GM19023 (cell line): ENCODE results near the gene RBM4.
"Not testable (repeated sequence)": the region's sequence is repeated elsewhere in the genome, so short reads cannot be mapped to it uniquely, and the experiment has no call there.

Experiments
- ATAC-seq: cut with Tn5 transposase; IDR thresholded peaks from one replicate; pipeline ENCODE4 v1.9.1; 2021; ENCODE audit warnings: mild to moderate bottlenecking, moderate library complexity; ENCODE audit not compliant: unreplicated experiment

RBM4 gene

GRCh38 chr11:66616379-66617154, 21.9 kb upstream of the RBM4 start, which contains the start of gene RBM14:
RBM14 (plus strand) TSS chr11:66616630; CDS start chr11:66616721, 91 bp downstream.
- peak; percentile 92 for ATAC-seq

DNA sequence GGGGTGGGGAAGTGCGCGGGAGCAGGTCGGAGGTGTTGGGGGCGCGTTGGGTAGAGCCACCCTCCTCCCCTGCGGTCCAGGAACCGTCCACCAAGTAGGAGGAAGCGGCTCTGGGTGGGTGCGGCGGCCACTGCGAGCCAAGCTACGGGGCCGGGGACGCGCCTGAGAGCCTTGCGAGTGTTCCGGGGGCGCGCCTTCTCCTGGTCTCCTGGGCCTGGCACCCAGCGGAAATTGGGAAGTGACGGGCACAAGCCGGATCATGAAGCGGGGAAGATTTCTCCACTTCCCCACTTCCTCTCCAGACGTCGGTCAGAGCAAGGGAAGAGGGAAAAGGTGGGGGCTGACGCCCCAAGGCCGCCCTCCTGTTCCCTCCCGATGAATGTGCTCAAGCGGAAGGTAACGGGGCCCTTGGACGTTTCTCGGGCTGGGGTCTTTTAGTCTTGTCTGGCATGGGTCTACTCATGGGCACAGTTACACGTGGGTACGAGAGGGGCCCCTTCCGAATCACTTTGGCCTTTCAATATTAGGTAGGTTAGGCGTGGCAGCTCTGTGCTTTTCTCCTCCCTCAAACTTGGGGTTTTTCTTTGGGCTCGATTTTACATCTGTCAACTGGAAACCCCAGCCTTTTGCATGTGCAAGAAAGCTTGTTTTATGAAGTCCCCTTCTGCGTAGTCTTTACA, 21.2 kb upstream of the RBM4 start:
- ATAC-seq, result no peak

DNA sequence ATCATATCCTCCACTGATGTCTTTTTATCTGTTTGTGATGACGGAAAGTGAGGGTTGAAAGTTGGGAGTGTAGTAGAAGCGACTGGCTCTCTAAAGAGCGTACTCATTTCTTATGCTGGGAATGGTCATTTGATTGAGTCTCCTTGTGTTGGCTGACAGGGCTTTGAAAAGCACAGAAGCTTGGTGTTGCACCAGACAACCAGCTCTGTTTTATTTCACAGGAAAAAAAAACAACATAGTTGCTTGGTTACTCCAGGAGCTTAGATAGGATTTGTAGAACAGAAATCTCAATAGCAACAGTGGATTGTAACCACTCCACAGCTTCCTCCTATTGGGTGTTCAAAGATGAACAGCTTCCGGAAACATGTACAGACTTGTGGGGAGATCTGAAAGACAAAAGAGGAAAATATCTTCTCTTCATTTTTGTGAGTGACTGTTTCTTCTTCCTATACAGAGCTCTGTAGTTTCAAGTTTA, 19.4 kb upstream of the RBM4 start:
- no peak for ATAC-seq

- no peak for ATAC-seq
Measured at GRCh38 chr11:66624450-66624849, 14.1 kb upstream of the RBM4 start.

DNA sequence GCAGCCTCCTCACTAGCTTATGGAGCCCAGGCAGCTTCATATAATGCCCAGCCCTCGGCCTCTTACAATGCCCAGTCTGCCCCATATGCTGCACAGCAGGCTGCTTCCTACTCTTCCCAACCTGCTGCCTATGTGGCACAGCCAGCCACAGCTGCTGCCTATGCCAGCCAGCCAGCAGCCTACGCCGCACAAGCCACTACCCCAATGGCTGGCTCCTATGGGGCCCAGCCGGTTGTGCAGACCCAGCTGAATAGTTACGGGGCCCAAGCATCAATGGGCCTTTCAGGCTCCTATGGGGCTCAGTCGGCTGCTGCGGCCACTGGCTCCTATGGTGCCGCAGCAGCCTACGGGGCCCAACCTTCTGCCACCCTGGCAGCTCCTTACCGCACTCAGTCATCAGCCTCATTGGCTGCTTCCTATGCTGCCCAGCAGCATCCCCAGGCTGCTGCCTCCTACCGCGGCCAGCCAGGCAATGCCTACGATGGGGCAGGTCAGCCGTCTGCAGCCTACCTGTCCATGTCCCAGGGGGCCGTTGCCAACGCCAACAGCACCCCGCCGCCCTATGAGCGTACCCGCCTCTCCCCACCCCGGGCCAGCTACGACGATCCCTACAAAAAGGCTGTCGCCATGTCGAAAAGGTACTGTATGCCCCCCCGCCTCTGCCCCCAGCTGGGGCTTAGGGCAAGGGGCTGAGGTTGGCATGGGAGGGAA, 13.3 kb upstream of the RBM4 start:
- no peak for ATAC-seq

GRCh38 chr11:66625752-66626149, 12.8 kb upstream of the RBM4 start:
- no peak for ATAC-seq

DNA sequence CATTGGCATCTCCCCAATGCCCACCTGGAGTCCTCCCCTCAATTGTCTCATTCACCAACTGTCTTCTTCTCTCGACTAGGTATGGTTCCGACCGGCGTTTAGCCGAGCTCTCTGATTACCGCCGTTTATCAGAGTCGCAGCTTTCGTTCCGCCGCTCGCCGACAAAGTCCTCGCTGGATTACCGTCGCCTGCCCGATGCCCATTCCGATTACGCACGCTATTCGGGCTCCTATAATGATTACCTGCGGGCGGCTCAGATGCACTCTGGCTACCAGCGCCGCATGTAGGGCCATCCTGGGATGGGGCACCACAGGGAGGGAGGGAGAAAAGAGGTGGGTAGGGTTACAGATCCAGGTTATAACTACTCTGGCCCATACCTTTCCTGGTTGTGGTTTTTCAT, 12.1 kb upstream of the RBM4 start:
- ATAC-seq, result no peak

- ATAC-seq, result no peak
Measured at GRCh38 chr11:66626926-66627325, 11.6 kb upstream of the RBM4 start.

DNA sequence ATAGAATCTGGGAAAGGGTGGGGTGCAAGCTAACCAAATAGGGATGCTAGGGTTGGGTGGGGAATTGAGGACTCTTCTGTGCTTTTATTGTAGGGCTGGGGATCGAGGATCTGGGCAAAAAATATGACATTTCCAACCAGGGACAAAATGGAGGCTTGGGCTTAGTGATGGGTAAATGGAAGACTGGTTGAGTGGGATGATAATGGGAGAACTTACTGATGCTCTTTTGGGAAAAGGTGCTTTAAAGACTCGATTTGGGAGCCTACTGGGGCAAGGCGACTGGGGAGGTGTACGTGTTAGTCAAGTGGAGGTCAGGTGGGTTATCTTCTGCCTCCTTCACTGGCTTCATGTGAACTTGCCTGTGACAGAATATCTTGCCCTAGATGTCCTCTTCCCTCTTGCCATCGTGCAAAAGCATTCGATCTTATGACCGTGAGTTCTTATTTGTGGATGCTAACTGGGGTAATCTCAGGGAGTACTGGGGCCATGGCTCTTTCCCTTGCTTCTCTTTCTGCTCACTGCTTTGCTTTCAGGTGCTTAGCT, 10.4 kb upstream of the RBM4 start:
- no peak for ATAC-seq

GRCh38 chr11:66629356-66629755, 9.1 kb upstream of the RBM4 start:
- no peak for ATAC-seq

DNA sequence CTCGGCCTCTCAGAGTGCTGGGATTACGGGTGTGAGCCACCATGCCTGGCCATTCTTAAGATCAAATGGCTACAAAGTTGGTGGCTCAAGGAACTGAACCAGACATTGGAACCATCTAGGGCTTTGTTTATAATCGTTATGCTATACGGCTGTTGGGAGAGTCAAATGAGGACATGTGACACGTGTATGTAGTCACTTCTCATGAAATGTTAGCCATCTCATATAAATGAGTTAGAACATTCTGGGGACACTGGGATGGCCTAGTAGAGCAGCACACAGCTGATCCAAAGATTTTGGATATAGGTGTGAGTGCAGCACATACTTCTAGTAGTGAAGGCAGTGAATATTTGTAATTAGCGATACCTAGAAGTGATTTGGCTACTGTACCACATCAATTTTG, 6.6 kb upstream of the RBM4 start:
- no peak for ATAC-seq

DNA sequence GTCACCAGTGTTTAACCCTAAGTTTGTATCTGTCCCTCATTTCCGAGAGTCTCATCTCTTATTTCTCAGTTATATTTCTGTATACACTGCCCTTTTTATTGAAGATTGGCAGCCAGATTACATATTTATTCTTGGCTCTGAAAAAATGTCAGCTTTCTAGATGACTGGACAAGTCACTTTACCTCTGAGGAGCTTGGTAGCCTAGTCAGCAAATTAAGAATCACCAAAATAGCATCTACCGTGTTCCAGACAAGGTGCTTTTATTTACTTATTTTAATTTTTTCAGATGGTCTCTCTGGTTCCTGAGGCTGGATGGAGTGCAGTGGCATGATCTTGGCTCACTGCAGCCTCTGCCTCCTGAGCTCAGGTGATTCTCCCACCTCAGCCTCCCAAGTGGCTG, 5.6 kb upstream of the RBM4 start:
- no peak for ATAC-seq

DNA sequence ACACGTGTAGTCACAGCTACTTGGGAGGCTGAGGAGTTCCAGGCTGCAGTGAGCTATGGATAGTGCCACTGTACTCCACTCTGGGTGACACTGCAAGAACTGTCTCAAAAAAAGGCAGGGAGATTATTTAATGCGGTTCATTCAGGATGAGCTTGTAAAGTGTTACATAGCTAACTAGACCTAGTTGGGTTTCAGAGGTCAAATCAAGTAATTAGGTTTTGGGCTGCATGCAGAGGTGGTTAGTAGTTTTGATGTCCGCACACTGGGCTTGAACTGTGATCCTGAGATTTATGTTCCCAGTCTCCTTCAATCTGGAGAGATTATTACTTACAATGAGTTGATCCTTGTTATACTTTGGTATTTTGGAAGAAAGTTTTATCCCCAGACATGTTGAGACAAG, 2.1 kb upstream of the RBM4 start:
- ATAC-seq, result no peak

DNA sequence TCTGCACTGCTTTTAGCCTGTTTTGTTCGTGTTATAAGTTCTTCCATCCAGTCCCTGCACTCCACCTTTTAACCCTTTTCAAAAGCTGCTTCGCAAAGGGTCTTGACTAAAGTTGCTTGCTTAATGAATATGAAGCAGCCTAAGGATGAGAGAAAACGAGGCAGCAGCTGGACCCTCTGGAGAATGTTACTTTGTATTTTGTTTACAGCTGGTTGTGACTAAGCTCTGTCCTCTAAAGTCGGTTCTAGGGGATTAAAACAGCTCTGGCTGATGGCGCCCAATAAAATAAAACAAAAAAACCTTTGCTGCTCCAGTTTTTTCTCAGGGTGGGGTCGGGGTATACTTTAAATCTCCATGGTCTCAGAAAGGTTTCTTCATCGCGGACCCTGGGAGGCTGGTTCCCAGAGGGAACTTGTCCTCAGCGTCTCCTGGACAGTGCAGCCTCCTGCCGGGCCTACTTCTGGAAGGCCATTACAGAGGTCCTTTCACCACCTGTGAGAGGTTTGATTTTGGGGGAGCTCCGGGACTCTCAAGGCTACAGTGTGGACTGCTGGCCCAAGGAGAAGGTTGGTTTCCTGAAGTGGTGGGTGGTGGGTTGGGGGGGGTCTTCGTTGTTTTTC, 836 bp upstream of the RBM4 start:
- no peak for ATAC-seq

GRCh38 chr11:66639066-66639813, 737 bp downstream of the RBM4 start:
- ATAC-seq, result no peak

DNA sequence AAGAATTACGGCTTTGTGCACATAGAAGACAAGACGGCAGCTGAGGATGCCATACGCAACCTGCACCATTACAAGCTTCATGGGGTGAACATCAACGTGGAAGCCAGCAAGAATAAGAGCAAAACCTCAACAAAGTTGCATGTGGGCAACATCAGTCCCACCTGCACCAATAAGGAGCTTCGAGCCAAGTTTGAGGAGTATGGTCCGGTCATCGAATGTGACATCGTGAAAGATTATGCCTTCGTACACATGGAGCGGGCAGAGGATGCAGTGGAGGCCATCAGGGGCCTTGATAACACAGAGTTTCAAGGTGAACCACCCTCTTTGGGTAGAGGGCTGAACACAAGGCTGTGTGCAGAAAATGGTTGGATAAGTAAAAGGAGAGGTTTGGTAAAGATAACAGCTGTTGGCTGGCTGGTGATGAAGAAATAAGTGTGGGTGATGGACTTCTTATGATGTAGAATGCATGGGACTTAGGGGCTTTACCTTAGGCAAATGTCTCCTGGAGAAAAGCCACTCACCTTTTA, 1.4 kb downstream of the RBM4 start:
- not testable (repeated sequence) for ATAC-seq

GRCh38 chr11:66641834-66642233, 3.3 kb downstream of the RBM4 start:
- ATAC-seq, result no peak

- ATAC-seq, result no peak
Measured at GRCh38 chr11:66643745-66644437, 5.4 kb downstream of the RBM4 start.

GRCh38 chr11:66646828-66647227, 8.3 kb downstream of the RBM4 start:
- ATAC-seq, result no peak
